Measurements from ENCODE around the gene FBXO21. TPM values are rescaled to one million over a fixed set of nuclear protein-coding genes. Genes with fewer than 3 reads are reported as not detected.

Gene FBXO21
- total and polyA plus RNA-seq, 2 of the 4 experiments (the other 2 are of a cell fraction), result 43.6 to 56.6 TPM

- Histone ChIP-seq H3K9me3 (ENCODE audit: control insufficient read depth, insufficient read depth, low read length) (no peaks in the 10 kb centered on the region), H3K9ac (ENCODE audit: low read depth, low read length) (no peak overlapping the region), H3K4me3 (ENCODE audit: insufficient read depth, low read depth, low read length) (no peak overlapping the region), H3K4me1 (ENCODE audit: control insufficient read depth, insufficient read depth, low read length) (no peaks in the 10 kb centered on the region), H3K56ac (ENCODE audit: extremely low read depth, insufficient read depth, low read length) (no peak overlapping the region), H3K9me1 (ENCODE audit: insufficient read depth, low read length) (peaks cover 2% of the 10 kb centered on the region; the same call in 1 of the 2 replicates), H3K27ac (ENCODE audit: insufficient read depth, low read length) (no peak overlapping the region), H4K8ac (ENCODE audit: low read depth in 2 of 2, low read length in 2 of 2) (no peak overlapping the region), H3K14ac (replicated peaks; ENCODE audit: low read depth, low read length) (no peak overlapping the region), H3K27me3 (ENCODE audit: control insufficient read depth, insufficient read depth, low read length) (no peaks in the 10 kb centered on the region), H2BK20ac (ENCODE audit: low read depth, low read length) (no peak overlapping the region), H4K5ac (ENCODE audit: low read depth, low read length) (no peak overlapping the region), H4K20me1 (ENCODE audit: insufficient read depth, low read length) (no peaks in the 10 kb centered on the region), H2AK9ac (replicated peaks; ENCODE audit: low read depth, low read length, poor library complexity) (no peak overlapping the region), H2AK5ac (ENCODE audit: low read depth, low read length) (no peak overlapping the region), H3K4ac (ENCODE audit: low read depth, low read length) (no peak overlapping the region), H3K36me3 (ENCODE audit: control insufficient read depth, insufficient read depth, low read length) (peaks cover 57% of the 10 kb centered on the region), H4K91ac (ENCODE audit: insufficient read depth, low read depth, low read length) (no peak overlapping the region), H3K79me1 (ENCODE audit: low read depth in 1 of 2, low read length in 2 of 2) (peaks cover 0 to 3% of the 10 kb centered on the region in 2 experiments; a peak in 1 of 4 replicates), H2BK15ac (ENCODE audit: low read depth, low read length) (no peak overlapping the region), H3K23ac (ENCODE audit: low read depth, low read length) (no peak overlapping the region), H2BK5ac (ENCODE audit: low read depth, low read length, poor library complexity, severe bottlenecking) (no peak overlapping the region), H2BK120ac (ENCODE audit: low read depth, low read length) (no peak overlapping the region), H3K4me2 (ENCODE audit: low read depth, low read length) (no peak overlapping the region), H2AFZ (replicated peaks; ENCODE audit: low read length, poor library complexity) (no peak overlapping the region), H3K18ac (ENCODE audit: low read depth, low read length) (no peak overlapping the region)
- TF ChIP-seq CEBPB (IDR thresholded peaks at IDR 0.05; ENCODE audit: low read depth, low read length) (no peak), MAFK (IDR thresholded peaks at IDR 0.05; ENCODE audit: low read depth, low read length) (no peak), RFX5 (IDR thresholded peaks at IDR 0.05; ENCODE audit: low read depth, low read length) (no peak), BHLHE40 (IDR thresholded peaks at IDR 0.05; ENCODE audit: low read depth, low read length) (no peak), FOS (IDR thresholded peaks at IDR 0.05; ENCODE audit: low read depth, low read length) (no peak), SMC3 (IDR thresholded peaks at IDR 0.05; ENCODE audit: low read depth, low read length) (no peak), CHD1 (IDR thresholded peaks at IDR 0.05; ENCODE audit: low read depth, low read length) (no peak), MXI1 (IDR thresholded peaks at IDR 0.05; ENCODE audit: borderline replicate concordance, low read depth, low read length) (no peak), MAZ (IDR thresholded peaks at IDR 0.05; ENCODE audit: borderline replicate concordance, low read depth, low read length) (no peak), NFE2L2 (IDR thresholded peaks at IDR 0.05; ENCODE audit: low read depth, low read length) (no peak), POLR2A (IDR thresholded peaks at IDR 0.05; ENCODE audit: low read depth, low read length) (no peak), RCOR1 (IDR thresholded peaks at IDR 0.05; ENCODE audit: insufficient replicate concordance, low read length) (no peak), RAD21 (IDR thresholded peaks at IDR 0.05; ENCODE audit: low read length) (no peak)
- TF ChIP-seq, protein P1, sequence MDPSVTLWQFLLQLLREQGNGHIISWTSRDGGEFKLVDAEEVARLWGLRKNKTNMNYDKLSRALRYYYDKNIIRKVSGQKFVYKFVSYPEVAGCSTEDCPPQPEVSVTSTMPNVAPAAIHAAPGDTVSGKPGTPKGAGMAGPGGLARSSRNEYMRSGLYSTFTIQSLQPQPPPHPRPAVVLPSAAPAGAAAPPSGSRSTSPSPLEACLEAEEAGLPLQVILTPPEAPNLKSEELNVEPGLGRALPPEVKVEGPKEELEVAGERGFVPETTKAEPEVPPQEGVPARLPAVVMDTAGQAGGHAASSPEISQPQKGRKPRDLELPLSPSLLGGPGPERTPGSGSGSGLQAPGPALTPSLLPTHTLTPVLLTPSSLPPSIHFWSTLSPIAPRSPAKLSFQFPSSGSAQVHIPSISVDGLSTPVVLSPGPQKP (IDR thresholded peaks at IDR 0.05; ENCODE audit: borderline replicate concordance, low read depth, low read length), result no peak
- TF ChIP-seq, protein P2, sequence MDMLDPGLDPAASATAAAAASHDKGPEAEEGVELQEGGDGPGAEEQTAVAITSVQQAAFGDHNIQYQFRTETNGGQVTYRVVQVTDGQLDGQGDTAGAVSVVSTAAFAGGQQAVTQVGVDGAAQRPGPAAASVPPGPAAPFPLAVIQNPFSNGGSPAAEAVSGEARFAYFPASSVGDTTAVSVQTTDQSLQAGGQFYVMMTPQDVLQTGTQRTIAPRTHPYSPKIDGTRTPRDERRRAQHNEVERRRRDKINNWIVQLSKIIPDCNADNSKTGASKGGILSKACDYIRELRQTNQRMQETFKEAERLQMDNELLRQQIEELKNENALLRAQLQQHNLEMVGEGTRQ (IDR thresholded peaks at IDR 0.05; ENCODE audit: low read depth, low read length), result no peak
- TF ChIP-seq, protein P3, sequence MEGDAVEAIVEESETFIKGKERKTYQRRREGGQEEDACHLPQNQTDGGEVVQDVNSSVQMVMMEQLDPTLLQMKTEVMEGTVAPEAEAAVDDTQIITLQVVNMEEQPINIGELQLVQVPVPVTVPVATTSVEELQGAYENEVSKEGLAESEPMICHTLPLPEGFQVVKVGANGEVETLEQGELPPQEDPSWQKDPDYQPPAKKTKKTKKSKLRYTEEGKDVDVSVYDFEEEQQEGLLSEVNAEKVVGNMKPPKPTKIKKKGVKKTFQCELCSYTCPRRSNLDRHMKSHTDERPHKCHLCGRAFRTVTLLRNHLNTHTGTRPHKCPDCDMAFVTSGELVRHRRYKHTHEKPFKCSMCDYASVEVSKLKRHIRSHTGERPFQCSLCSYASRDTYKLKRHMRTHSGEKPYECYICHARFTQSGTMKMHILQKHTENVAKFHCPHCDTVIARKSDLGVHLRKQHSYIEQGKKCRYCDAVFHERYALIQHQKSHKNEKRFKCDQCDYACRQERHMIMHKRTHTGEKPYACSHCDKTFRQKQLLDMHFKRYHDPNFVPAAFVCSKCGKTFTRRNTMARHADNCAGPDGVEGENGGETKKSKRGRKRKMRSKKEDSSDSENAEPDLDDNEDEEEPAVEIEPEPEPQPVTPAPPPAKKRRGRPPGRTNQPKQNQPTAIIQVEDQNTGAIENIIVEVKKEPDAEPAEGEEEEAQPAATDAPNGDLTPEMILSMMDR (conservative IDR thresholded peaks at IDR 0.05; ENCODE audit: low read depth, low read length), result no peak
- ChIA-PET POLR2A (ENCODE audit: unreplicated experiment) (no interaction called here), CTCF (interaction anchor here (0.7 kb wide), 1 partner anchor 10 kb away, joined by 3 read pairs; no protein-coding TSS in a partner anchor)
- WGBS, 2 experiments (ENCODE audit: extremely low coverage in 2 of 2, insufficient read length in 1 of 2), result 100% methylated on average over 1 of the region's 5 CpGs; no CpG with 5 or more reads in 1 of the 2 experiments
- intact Hi-C loops (cut with micrococcal nuclease) (no loop called here), in situ Hi-C loops (cut with MboI; ENCODE audit: low sequenced_read_pairs) (no loop called here), dilution Hi-C loops (cut with HindIII; ENCODE audit: low sequenced_read_pairs, unreplicated experiment) (no loop called here)
- no TSS peak for BruUV-seq (replicated peaks)
- DNase-seq (no peak), ATAC-seq (ENCODE audit: low read depth) (no peak)
These were observed 24.9 kb downstream of the FBXO21 start for GRCh38 chr12:117165342-117165741.
